CD1c-positive myeloid dendritic cell (primary cell): ENCODE measurements around the gene PNPLA1.

Experiments used
- DNase-seq: peaks from one replicate; pipeline ENCODE4 v3.0.0-alpha.2; 2016; ENCODE audit errors: extremely low spot score

PNPLA1 gene

DNA sequence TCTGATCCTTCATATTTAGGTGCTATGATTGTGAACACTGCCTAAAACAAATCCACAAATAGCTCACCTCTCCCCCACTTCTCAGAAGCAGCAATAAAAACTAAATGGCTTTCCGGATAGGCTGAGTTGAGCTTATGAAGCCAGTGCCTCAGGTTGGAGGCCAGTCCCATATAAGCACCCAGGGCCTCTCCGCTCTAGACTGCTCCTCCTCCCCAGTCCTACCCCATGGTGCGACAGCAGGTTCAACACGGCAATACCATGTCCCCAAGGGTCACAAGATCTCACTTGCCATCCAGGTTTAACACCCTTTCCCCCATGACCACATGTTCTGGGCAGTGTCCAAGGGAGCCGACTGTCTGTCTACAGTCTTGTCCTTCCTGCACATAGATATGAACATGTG lies 46.1 kb downstream of the PNPLA1 start:
- DNase-seq: no peak

DNA sequence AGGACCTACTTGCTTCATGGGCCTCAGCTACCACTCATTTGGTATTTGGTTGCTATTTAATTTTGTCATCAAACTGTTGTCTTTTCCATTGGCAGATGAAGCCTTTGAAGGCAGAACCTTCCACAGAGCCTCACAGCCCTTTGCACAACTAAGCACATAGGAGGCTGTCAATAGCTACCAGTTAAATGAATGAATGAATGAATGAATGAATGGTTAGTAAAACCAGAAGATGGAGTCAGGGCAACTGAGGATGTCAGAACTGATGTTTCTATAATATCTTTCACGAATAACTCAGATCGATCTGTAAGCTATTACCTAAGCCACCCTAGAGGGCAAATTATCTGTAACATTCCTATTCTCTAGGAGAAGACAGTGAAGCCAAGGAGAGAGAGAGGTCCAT lies 47.8 kb downstream of the PNPLA1 start:
- no peak for DNase-seq

DNA sequence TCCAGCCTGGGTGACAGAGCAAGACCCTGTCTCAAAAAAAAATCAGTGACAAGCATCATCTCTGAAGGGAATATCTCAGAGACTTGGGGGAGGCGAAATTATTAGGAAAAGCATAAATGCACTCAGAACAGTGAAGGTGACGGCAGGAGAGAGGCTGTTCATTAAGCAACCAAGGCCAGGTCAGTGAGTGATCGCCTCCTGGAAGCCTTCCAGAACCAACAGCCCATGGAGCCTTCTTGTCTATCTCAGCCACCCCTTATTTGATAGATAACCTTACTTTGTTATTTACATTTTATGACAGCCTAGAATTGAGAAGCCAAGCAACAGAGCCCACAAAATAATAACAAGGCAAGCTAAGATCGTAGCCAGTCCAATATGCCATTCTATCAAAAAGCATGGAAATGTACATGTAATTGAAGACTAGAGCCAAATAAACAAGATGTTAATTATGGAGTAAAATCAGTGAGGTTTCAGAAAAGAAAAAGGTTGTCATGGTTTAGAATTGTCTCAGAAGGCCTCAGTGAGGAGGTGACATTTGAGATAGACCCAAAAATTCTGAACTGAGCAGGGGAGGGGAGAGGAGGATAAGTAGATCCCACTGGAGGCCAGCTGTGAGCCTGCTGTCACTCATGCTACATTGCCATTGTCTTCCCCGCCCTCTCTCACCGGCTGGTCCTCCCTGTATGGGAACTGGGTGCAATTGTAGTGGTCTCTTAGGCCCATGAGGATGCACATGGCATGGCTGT lies 49.0 kb downstream of the PNPLA1 start:
- DNase-seq: no peak

- DNase-seq: no peak
These were observed 49.5 kb downstream of the PNPLA1 start for GRCh38 chr6:36319436-36319762.

- no peak for DNase-seq
These were observed 50.0 kb downstream of the PNPLA1 start for GRCh38 chr6:36319821-36320220.

DNA sequence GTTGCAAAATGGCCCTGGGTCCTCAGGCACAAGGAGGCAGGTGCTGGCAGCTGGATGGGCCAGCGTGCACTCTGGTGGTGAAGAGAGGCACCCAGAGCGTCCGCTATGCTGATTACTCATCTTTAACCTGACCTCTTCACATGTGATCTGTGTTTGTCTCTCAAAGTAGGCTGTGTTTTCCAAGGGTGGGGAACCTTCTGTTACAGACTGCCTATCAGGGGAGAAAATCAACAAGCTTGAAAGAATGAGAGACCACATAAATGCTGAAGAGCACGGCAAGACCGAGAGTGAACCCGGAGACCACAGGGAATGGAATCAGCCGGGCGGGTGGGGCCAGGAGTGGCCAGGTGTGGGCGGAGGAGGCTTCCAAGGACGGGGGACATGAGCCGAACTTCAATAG lies 50.6 kb downstream of the PNPLA1 start:
- no peak for DNase-seq

DNA sequence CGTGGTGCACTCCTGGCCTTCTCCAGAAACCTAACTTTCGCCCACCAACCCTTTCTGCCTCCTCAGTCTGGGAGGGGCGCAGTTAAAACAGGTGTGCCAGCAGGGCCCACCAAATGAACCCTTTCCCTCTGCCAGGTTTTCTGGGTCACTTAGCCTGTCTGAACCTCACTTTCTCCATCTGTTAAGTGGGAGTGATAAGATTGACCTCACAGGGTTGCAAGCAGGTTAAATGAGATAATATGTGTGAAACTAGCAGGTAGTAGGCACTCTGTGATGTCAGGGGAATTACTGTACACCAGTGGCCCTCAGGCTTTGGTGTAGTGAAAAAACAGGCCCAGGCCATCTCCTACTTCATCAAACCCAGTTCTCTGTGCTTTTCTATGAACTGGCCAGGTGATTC lies 52.7 kb downstream of the PNPLA1 start:
- no peak for DNase-seq

DNA sequence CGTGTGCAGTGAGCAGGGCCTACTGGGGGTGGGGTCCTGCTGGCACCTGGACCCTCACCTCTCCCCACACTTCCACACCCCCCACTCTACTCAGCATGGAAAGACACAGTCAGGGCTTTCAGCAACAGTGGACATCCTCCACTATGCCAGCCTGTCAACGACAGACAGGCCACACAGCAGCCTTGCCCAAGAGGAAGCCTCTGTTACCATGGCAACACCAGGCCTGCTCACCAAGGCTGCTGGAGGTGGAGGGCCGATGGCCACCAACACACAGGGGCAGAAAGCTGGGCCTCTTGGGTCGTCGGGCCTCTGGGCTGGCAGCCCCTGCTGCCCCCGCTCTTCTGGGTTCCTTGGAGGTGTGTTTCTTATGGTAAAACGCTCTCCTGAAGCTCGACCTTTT lies 53.2 kb downstream of the PNPLA1 start:
- DNase-seq: peak; percentile 27

- no peak for DNase-seq
These were observed 54.3 kb downstream of the PNPLA1 start for GRCh38 chr6:36324191-36324590.

GRCh38 chr6:36324715-36325114 lies 54.9 kb downstream of the PNPLA1 start:
- no peak for DNase-seq

DNA sequence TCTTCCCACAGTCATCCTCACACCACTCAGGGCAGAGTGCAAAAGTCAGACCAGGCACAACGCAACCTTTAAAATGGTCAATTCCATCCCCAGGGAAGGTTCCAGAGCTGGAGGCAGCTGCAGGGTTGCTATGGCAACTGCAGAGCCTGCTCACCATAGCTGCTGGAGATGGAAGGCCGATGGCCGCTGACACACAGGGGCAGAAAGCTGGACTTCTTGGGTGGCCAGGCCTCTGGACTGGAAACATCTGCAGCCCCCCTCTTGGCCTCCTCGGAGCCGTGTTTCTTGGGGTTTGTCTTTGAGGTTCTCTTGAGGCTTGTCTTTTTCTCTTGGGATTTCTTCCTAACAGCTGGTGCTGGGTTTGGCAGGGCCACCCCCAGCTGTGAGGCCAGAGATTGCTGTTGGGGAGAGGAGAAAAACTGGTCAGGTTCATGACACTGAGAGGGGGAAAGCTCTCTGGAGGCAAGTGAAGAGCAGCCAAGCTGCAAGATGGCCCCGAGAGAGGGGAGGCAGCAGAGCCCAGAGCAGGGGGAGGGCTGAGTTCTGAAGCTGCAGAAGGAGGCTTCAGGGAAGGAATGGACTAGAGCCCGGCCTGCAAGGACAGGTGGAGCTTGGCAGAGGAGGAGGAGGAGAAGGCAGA lies 56.6 kb downstream of the PNPLA1 start:
- DNase-seq: no peak

GRCh38 chr6:36327226-36327918 lies 57.5 kb downstream of the PNPLA1 start:
- peak; percentile 24 for DNase-seq

DNA sequence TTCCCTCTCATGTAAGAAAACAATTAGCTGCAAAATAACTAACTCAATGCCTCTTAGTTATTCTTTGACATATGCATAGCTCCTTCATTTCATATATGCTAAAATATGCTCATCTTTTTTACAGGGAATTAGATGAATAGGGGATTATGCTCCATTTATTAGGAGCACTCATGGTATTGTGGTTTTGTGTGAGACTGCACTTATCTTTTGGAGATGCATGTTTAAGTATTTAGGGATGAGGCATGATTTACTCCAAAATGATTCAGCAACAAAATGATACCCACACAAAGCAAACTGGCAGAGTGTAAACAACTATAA lies 58.0 kb downstream of the PNPLA1 start:
- no peak for DNase-seq

- DNase-seq: no peak
These were observed 58.7 kb downstream of the PNPLA1 start for GRCh38 chr6:36328600-36328999.

DNA sequence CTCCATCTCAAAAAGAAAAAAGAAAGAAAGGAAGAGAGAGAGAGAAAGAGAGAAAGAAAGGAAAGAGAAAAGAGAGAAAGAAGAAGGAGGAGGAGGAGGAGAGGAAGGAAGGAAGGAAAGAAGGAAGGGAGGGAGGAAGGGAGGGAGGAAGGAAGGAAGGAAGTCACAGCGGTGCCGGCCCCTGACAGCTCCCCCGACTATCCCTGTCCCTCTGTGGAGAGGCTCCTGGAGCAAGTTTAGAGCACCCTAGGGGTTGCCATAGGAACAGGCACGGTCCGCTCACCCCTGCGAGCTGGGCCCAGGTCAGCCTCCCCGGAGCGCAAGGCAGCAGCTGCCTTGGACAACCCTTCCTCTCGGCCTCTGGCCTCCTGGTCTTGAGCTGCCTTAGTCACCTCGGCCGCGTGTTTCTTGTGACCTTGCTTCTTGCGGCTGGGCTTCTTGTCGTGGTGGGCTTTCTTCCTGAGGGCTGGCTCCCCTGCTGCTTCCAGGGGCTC lies 60.0 kb downstream of the PNPLA1 start:
- DNase-seq: no peak

DNA sequence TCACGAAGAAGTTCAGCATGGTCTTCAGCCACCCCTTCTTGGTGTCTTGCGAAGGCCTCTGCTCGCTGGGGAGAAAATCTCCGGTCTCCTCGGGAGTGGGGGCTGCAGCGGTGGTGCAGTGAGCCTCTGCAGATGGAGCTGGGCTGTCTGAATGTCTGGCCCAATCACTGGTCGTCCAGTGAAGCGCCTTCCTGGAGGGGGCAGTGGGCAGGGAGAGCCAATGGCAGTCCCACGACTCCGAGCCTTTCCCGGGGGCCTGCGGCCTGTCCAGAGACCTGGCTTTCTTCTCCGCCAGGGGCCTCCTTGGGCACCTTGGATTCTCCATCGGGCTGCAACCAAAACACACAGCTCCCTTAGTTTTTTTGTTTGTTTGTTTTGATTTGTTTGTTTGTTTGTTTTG lies 60.5 kb downstream of the PNPLA1 start:
- DNase-seq: no peak

DNA sequence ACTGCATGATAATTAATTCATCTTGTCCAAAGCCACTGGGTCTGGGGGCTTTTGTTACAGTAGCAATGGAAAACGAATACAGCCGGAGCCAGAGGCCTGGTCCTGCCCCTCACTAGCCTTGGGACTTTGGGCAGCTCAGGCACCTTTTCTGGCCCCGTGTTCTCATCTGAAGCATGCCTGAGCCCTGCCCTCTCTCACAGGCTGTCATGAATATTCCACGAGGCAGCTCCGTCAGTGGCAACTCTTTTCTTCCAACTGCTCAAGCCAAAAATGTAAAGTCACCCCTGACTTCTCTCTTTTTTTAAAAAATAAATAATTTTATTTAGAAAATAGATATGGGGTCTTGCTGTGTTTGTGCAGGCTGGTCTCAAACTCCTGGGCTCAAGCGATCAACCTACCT lies 61.5 kb downstream of the PNPLA1 start:
- DNase-seq: no peak

DNA sequence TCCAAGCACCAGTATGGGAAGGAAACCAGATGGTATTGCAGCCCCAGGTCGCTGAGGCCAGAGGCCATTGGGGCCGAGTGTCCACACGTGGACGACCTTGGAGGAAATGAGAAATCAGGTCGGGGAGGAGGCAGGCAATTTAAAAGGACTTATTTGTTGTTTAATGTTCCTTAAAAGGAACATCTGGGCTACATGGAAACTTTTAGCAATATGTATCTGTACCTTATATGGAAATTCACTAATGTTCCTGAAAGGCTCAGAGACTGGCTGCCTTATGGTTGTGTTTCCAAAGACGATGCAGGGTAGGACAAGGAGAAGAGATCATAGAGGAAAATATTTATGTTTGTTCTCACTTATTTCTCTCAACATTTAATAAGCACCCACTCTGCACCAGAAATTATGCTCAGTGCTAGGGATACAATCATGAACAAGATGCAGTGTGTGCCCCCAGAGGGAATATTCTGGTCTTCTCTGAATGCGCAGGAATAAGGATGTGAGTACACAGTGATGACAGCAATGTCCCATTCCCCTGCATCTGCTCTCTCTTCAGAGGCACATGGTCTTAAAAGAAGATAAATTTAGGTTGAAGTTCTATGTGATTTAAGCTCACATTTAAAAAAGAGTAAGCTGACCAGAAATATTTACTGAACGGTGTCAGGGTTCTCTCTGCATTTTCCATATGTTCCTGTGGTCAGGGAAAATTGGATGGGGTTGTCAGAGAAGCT lies 63.5 kb downstream of the PNPLA1 start:
- no peak for DNase-seq

DNA sequence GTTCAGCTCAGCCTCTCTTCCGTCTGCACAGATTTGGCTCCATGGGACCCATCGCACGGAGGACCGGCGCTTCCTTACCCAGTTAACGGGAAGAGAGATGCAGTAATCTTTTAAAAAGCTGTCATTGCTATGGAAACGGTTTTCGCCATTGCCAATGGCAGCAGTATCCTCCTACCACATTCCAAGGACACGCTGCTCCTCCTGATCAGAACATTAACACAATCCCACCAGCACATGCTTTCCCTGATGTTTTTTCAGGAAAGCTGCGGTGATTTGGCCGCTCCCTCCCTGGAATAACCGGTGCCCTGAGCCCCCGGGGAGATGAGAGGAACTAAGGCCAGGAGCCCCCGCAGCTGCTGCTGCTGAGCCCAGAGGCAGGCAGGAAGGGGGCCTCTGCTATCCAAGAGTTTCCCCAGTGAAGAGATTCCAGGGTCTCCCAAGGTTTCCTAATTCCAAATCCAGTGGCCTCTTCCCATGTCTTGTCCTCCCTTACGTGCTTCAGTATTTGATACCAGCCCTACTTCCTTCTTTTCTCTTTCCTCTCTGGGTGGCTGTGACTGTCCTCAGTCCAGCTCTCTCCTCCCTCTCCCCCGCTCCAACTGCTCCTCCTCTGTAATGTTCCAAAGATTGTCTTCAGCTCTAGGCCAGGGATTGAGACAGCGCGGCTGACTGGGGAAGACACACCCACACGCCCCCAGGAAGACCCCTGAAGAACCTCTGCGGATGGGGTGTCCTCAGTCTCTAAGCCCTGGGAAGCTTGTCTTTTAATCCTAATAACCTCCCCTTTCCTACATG lies 64.3 kb downstream of the PNPLA1 start:
- no peak for DNase-seq

- DNase-seq: no peak
These were observed 65.1 kb downstream of the PNPLA1 start for GRCh38 chr6:36334832-36335459.

GRCh38 chr6:36335465-36336207 lies 65.8 kb downstream of the PNPLA1 start:
- no peak for DNase-seq
